ENCODE data around the gene MCOLN1. TPM values are rescaled to one million over a fixed set of nuclear protein-coding genes. Genes with fewer than 3 reads are reported as not detected.

MCOLN1 gene
- total and polyA plus RNA-seq, 2 of the 4 experiments (the other 2 are of a cell fraction) = 3.4 to 19.6 TPM

GRCh38 chr19:7545904-7546303 lies 23.5 kb downstream of the MCOLN1 start:
- dilution Hi-C loops (cut with HindIII; ENCODE audit: low sequenced_read_pairs, unreplicated experiment) (no loop called here), intact Hi-C loops (cut with micrococcal nuclease) (no loop called here), in situ Hi-C loops (cut with MboI; ENCODE audit: low sequenced_read_pairs) (no loop called here)
- H4K5ac ChIP-seq (ENCODE audit: low read depth, low read length) = no peak overlapping the region
- ATAC-seq (ENCODE audit: low read depth) (no peak), DNase-seq (no peak)
- H3K14ac ChIP-seq (replicated peaks; ENCODE audit: low read depth, low read length) = no peak overlapping the region
- no peak overlapping the region for H4K8ac ChIP-seq (ENCODE audit: low read depth in 2 of 2, low read length in 2 of 2)
- no peak overlapping the region for H4K91ac ChIP-seq (ENCODE audit: insufficient read depth, low read depth, low read length)
- no peak overlapping the region for H3K4me2 ChIP-seq (ENCODE audit: low read depth, low read length)
- H3K27ac ChIP-seq (ENCODE audit: insufficient read depth, low read length) = no peak overlapping the region
- ChIA-PET POLR2A (ENCODE audit: unreplicated experiment) (no interaction called here), CTCF (no interaction called here)
- H2AK5ac ChIP-seq (ENCODE audit: low read depth, low read length) = no peak overlapping the region
- no TSS peak for BruUV-seq (replicated peaks)
- no peaks in the 10 kb centered on the region for H3K4me1 ChIP-seq (ENCODE audit: control insufficient read depth, insufficient read depth, low read length)
- no peak overlapping the region for H2BK5ac ChIP-seq (ENCODE audit: low read depth, low read length, poor library complexity, severe bottlenecking)
- peaks cover 37% of the 10 kb centered on the region for H3K36me3 ChIP-seq (ENCODE audit: control insufficient read depth, insufficient read depth, low read length)
- no peak overlapping the region for H3K18ac ChIP-seq (ENCODE audit: low read depth, low read length)
- TF ChIP-seq CEBPB (IDR thresholded peaks at IDR 0.05; ENCODE audit: low read depth, low read length) (no peak), CTCF (conservative IDR thresholded peaks at IDR 0.05; ENCODE audit: low read depth, low read length) (no peak), POLR2A (IDR thresholded peaks at IDR 0.05; ENCODE audit: low read depth, low read length) (no peak), SMC3 (IDR thresholded peaks at IDR 0.05; ENCODE audit: low read depth, low read length) (no peak), RCOR1 (IDR thresholded peaks at IDR 0.05; ENCODE audit: insufficient replicate concordance, low read length) (no peak)
- no peak overlapping the region for H3K56ac ChIP-seq (ENCODE audit: extremely low read depth, insufficient read depth, low read length)
- H3K9me3 ChIP-seq (ENCODE audit: control insufficient read depth, insufficient read depth, low read length) = no peaks in the 10 kb centered on the region
- no peak overlapping the region for H3K4ac ChIP-seq (ENCODE audit: low read depth, low read length)
- H2BK20ac ChIP-seq (ENCODE audit: low read depth, low read length) = no peak overlapping the region
- 0 out of 4 replicates have a peak, but pooled peaks cover 0 to 3% of the 10 kb centered on the region in 2 experiments for H3K79me1 ChIP-seq (ENCODE audit: low read depth in 1 of 2, low read length in 2 of 2)
- H2AK9ac ChIP-seq (replicated peaks; ENCODE audit: low read depth, low read length, poor library complexity) = no peak overlapping the region
- no peak overlapping the region for H2BK15ac ChIP-seq (ENCODE audit: low read depth, low read length)
- no peaks in the 10 kb centered on the region for H3K27me3 ChIP-seq (ENCODE audit: control insufficient read depth, insufficient read depth, low read length)
- no CpG with 5 or more reads among the region's 1 CpG for WGBS, 2 experiments (ENCODE audit: extremely low coverage in 2 of 2, insufficient read length in 1 of 2)
- H3K23ac ChIP-seq (ENCODE audit: low read depth, low read length) = no peak overlapping the region
- no peak overlapping the region for H2BK120ac ChIP-seq (ENCODE audit: low read depth, low read length)
- H3K9me1 ChIP-seq (ENCODE audit: insufficient read depth, low read length) = no peaks in the 10 kb centered on the region
- H3K9ac ChIP-seq (ENCODE audit: low read depth, low read length) = no peak overlapping the region
- H2AFZ ChIP-seq (replicated peaks; ENCODE audit: low read length, poor library complexity) = no peak overlapping the region
- H4K20me1 ChIP-seq (ENCODE audit: insufficient read depth, low read length) = no peaks in the 10 kb centered on the region; the same call in 1 of the 2 replicates
- H3K4me3 ChIP-seq (ENCODE audit: insufficient read depth, low read depth, low read length) = no peak overlapping the region

Data from IMR-90 (cell line).